Measurements from ENCODE around the gene CD72. TPM values are rescaled to one million over a fixed set of nuclear protein-coding genes. Genes with fewer than 3 reads are reported as not detected.
"Not testable (repeated sequence)": the region's sequence is repeated elsewhere in the genome, so short reads cannot be mapped to it uniquely, and the experiment has no call there.

Gene CD72
- total RNA-seq, 1 experiment from 2014 or later, result 0.15 TPM

- Histone ChIP-seq H3K36me3 (ENCODE audit: low read depth, low read length) (no peaks in the 10 kb centered on the region), H3K9ac (ENCODE audit: low read length) (no peak overlapping the region), H3K4me1 (ENCODE audit: insufficient read depth, low read length) (peaks cover 5% of the 10 kb centered on the region; the same call in 1 of the 2 replicates), H3K9me3 (ENCODE audit: low read length) (no peaks in the 10 kb centered on the region), H2AFZ (ENCODE audit: low read length) (no peak overlapping the region), H3K4me2 (ENCODE audit: low read length) (no peak overlapping the region), H3K27me3 (ENCODE audit: low read length) (no peaks in the 10 kb centered on the region), H3K79me2 (ENCODE audit: low read length) (no peaks in the 10 kb centered on the region), H4K20me1 (ENCODE audit: low read length) (no peaks in the 10 kb centered on the region), H3K9me2 (replicated peaks; ENCODE audit: low read length) (no peaks in the 10 kb centered on the region), H3F3A (ENCODE audit: low read length, unreplicated experiment) (no peaks in the 10 kb centered on the region), H3K4me3 (ENCODE audit: low read length) (no peak overlapping the region), H3K27ac (ENCODE audit: low read length) (no peak overlapping the region)
- no peak for ATAC-seq
- CTCF ChIA-PET, result no interaction called here
- TF ChIP-seq CTCF (conservative IDR thresholded peaks at IDR 0.05; ENCODE audit: low read depth, low read length), result no peak
- no peak for TF ChIP-seq EZH2 (IDR thresholded peaks at IDR 0.05; ENCODE audit: low read length, unreplicated experiment)
- no peak for TF ChIP-seq EZH2phosphoT487 (IDR thresholded peaks at IDR 0.05; ENCODE audit: borderline replicate concordance, low read length)
- intact Hi-C loops (cut with micrococcal nuclease), result no loop called here
- BruUV-seq (replicated peaks), result no TSS peak
- no peak for DNase-seq
- POLR2A ChIA-PET (ENCODE audit: unreplicated experiment), result no interaction called here
These were observed 24.8 kb upstream of the CD72 start for GRCh38 chr9:35643046-35643445.

GRCh38 chr9:35641478-35641877 lies 23.3 kb upstream of the CD72 start:
- BruUV-seq (replicated peaks); H3K27ac ChIP-seq (ENCODE audit: low read length); H3K36me3 ChIP-seq (ENCODE audit: low read depth, low read length); DNase-seq; H3K9me2 ChIP-seq (replicated peaks; ENCODE audit: low read length); POLR2A ChIA-PET (ENCODE audit: unreplicated experiment); H3F3A ChIP-seq (ENCODE audit: low read length, unreplicated experiment); intact Hi-C loops (cut with micrococcal nuclease); H3K79me2 ChIP-seq (ENCODE audit: low read length); ATAC-seq; H3K4me3 ChIP-seq (ENCODE audit: low read length); CTCF ChIA-PET; H3K4me1 ChIP-seq (ENCODE audit: insufficient read depth, low read length); H2AFZ ChIP-seq (ENCODE audit: low read length); H3K9ac ChIP-seq (ENCODE audit: low read length); H4K20me1 ChIP-seq (ENCODE audit: low read length); H3K27me3 ChIP-seq (ENCODE audit: low read length); H3K4me2 ChIP-seq (ENCODE audit: low read length); H3K9me3 ChIP-seq (ENCODE audit: low read length): not testable (repeated sequence)

- H3K27me3 ChIP-seq (ENCODE audit: low read length); H3K9ac ChIP-seq (ENCODE audit: low read length); H3K4me2 ChIP-seq (ENCODE audit: low read length); CTCF ChIA-PET; H3F3A ChIP-seq (ENCODE audit: low read length, unreplicated experiment); POLR2A ChIA-PET (ENCODE audit: unreplicated experiment); DNase-seq; BruUV-seq (replicated peaks); H3K27ac ChIP-seq (ENCODE audit: low read length); H3K36me3 ChIP-seq (ENCODE audit: low read depth, low read length); H3K9me3 ChIP-seq (ENCODE audit: low read length); H2AFZ ChIP-seq (ENCODE audit: low read length); H3K9me2 ChIP-seq (replicated peaks; ENCODE audit: low read length); H4K20me1 ChIP-seq (ENCODE audit: low read length); H3K79me2 ChIP-seq (ENCODE audit: low read length); H3K4me3 ChIP-seq (ENCODE audit: low read length); intact Hi-C loops (cut with micrococcal nuclease); H3K4me1 ChIP-seq (ENCODE audit: insufficient read depth, low read length); ATAC-seq: not testable (repeated sequence)
These were observed 22.2 kb upstream of the CD72 start for GRCh38 chr9:35640431-35640830.

- ATAC-seq, result no peak
- Histone ChIP-seq H4K20me1 (ENCODE audit: low read length) (no peaks in the 10 kb centered on the region), H3K9ac (ENCODE audit: low read length) (no peak overlapping the region), H3K4me3 (ENCODE audit: low read length) (no peak overlapping the region), H3K36me3 (ENCODE audit: low read depth, low read length) (no peaks in the 10 kb centered on the region), H3K9me2 (replicated peaks; ENCODE audit: low read length) (no peaks in the 10 kb centered on the region), H3K27me3 (ENCODE audit: low read length) (no peaks in the 10 kb centered on the region), H3K79me2 (ENCODE audit: low read length) (no peaks in the 10 kb centered on the region), H3F3A (ENCODE audit: low read length, unreplicated experiment) (no peaks in the 10 kb centered on the region), H3K9me3 (ENCODE audit: low read length) (no peaks in the 10 kb centered on the region), H3K27ac (ENCODE audit: low read length) (no peak overlapping the region), H3K4me2 (ENCODE audit: low read length) (no peak overlapping the region), H2AFZ (ENCODE audit: low read length) (no peak overlapping the region), H3K4me1 (ENCODE audit: insufficient read depth, low read length) (no peaks in the 10 kb centered on the region)
- TF ChIP-seq EZH2 (IDR thresholded peaks at IDR 0.05; ENCODE audit: low read length, unreplicated experiment), result no peak
- TF ChIP-seq CTCF (conservative IDR thresholded peaks at IDR 0.05; ENCODE audit: low read depth, low read length), result no peak
- TF ChIP-seq EZH2phosphoT487 (IDR thresholded peaks at IDR 0.05; ENCODE audit: borderline replicate concordance, low read length), result no peak
- POLR2A ChIA-PET (ENCODE audit: unreplicated experiment), result no interaction called here
- intact Hi-C loops (cut with micrococcal nuclease), result no loop called here
- BruUV-seq (replicated peaks), result no TSS peak
- CTCF ChIA-PET, result no interaction called here
- no peak for DNase-seq
These were observed 21.4 kb upstream of the CD72 start for GRCh38 chr9:35639631-35640030.

- CTCF ChIA-PET; H4K20me1 ChIP-seq (ENCODE audit: low read length); H3K4me1 ChIP-seq (ENCODE audit: insufficient read depth, low read length); H3K4me2 ChIP-seq (ENCODE audit: low read length); H3K4me3 ChIP-seq (ENCODE audit: low read length); ATAC-seq; intact Hi-C loops (cut with micrococcal nuclease); H3K79me2 ChIP-seq (ENCODE audit: low read length); DNase-seq; BruUV-seq (replicated peaks); H3K36me3 ChIP-seq (ENCODE audit: low read depth, low read length); H2AFZ ChIP-seq (ENCODE audit: low read length); H3F3A ChIP-seq (ENCODE audit: low read length, unreplicated experiment); H3K9me2 ChIP-seq (replicated peaks; ENCODE audit: low read length); H3K27me3 ChIP-seq (ENCODE audit: low read length); H3K27ac ChIP-seq (ENCODE audit: low read length); H3K9ac ChIP-seq (ENCODE audit: low read length); POLR2A ChIA-PET (ENCODE audit: unreplicated experiment); H3K9me3 ChIP-seq (ENCODE audit: low read length): not testable (repeated sequence)
These were observed 21.0 kb upstream of the CD72 start for GRCh38 chr9:35639225-35639624.

Measured in PC-3 (cell line).